Activated CD4-positive, CD25-positive, alpha-beta regulatory T cell treated with anti-CD3 and anti-CD28 coated beads, Interleukin-2, amount 50 U/mL, for 72 hours (primary cell): ENCODE measurements around the gene CRYGN.

ENCODE experiments used
- DNase-seq: peaks from one replicate; pipeline ENCODE4 v3.0.0; 2021

Gene CRYGN

GRCh38 chr7:151437866-151438516, 1.9 kb downstream of the CRYGN start:
- no peak for DNase-seq

GRCh38 chr7:151437159-151437553, 2.8 kb downstream of the CRYGN start:
- no peak for DNase-seq

- no peak for DNase-seq
These were observed 3.3 kb downstream of the CRYGN start for GRCh38 chr7:151436446-151437158.

- no peak for DNase-seq
These were observed 4.0 kb downstream of the CRYGN start for GRCh38 chr7:151435971-151436370.

- no peak for DNase-seq
These were observed 4.6 kb downstream of the CRYGN start for GRCh38 chr7:151435103-151435916.

GRCh38 chr7:151434549-151434948, 5.4 kb downstream of the CRYGN start:
- no peak for DNase-seq

GRCh38 chr7:151433721-151434400, 6.1 kb downstream of the CRYGN start:
- DNase-seq = no peak

GRCh38 chr7:151432658-151433521, 7.1 kb downstream of the CRYGN start:
- DNase-seq = no peak

- no peak for DNase-seq
These were observed 8.1 kb downstream of the CRYGN start for GRCh38 chr7:151431768-151432311.

GRCh38 chr7:151431281-151431767, 8.6 kb downstream of the CRYGN start:
- DNase-seq = no peak

GRCh38 chr7:151430391-151431205, 9.3 kb downstream of the CRYGN start:
- no peak for DNase-seq

- DNase-seq = no peak
These were observed 10.2 kb downstream of the CRYGN start for GRCh38 chr7:151429560-151430331.

- no peak for DNase-seq
These were observed 10.7 kb downstream of the CRYGN start for GRCh38 chr7:151429237-151429559.

- no peak for DNase-seq
These were observed 11.3 kb downstream of the CRYGN start for GRCh38 chr7:151428378-151429236.

GRCh38 chr7:151427705-151428377, 12.1 kb downstream of the CRYGN start:
- no peak for DNase-seq

GRCh38 chr7:151426904-151427704, 12.8 kb downstream of the CRYGN start:
- no peak for DNase-seq

- no peak for DNase-seq
These were observed 13.5 kb downstream of the CRYGN start for GRCh38 chr7:151426441-151426903.
